ENCODE results near the gene RSPH3.
"Not testable (repeated sequence)": the region's sequence is repeated elsewhere in the genome, so short reads cannot be mapped to it uniquely, and the experiment has no call there.

RSPH3 gene

GRCh38 chr6:158999666-159000403 is at the start of gene RSPH3:
Gene RSPH3 (minus strand): TSS chr6:159000202. CDS start chr6:158999550, 652 bp downstream.
- peak; percentile 92 for DNase-seq

- no peak for DNase-seq
These were observed 48.1 kb upstream of the RSPH3 start for GRCh38 chr6:159047891-159048685.

- no peak for DNase-seq
These were observed 45.8 kb upstream of the RSPH3 start for GRCh38 chr6:159045801-159046200.

GRCh38 chr6:159044899-159045727 is 45.1 kb upstream of the RSPH3 start, which contains the start of gene TAGAP:
Gene TAGAP (minus strand): TSS chr6:159044991. CDS start chr6:159044146, 845 bp downstream.
- peak; percentile 97 for DNase-seq

GRCh38 chr6:159043947-159044346 is 43.9 kb upstream of the RSPH3 start:
- peak; percentile 64 for DNase-seq

GRCh38 chr6:159043251-159043650 is 43.2 kb upstream of the RSPH3 start:
- DNase-seq, result peak; percentile 81

- DNase-seq, result no peak
These were observed 42.8 kb upstream of the RSPH3 start for GRCh38 chr6:159042826-159043181.

GRCh38 chr6:159042003-159042825 is 42.2 kb upstream of the RSPH3 start:
- DNase-seq, result peak; percentile 94

GRCh38 chr6:159041181-159041580 is 41.2 kb upstream of the RSPH3 start:
- peak; percentile 37 for DNase-seq

- no peak for DNase-seq
These were observed 39.9 kb upstream of the RSPH3 start for GRCh38 chr6:159039885-159040258.

- peak; percentile 75 for DNase-seq
These were observed 39.2 kb upstream of the RSPH3 start for GRCh38 chr6:159038914-159039884.

GRCh38 chr6:159038318-159038717 is 38.3 kb upstream of the RSPH3 start:
- DNase-seq, result not testable (repeated sequence)

GRCh38 chr6:159037756-159038290 is 37.8 kb upstream of the RSPH3 start:
- DNase-seq, result no peak

- peak; percentile 47 for DNase-seq
These were observed 36.7 kb upstream of the RSPH3 start for GRCh38 chr6:159036673-159037072.

- DNase-seq, result peak; percentile 22
These were observed 35.9 kb upstream of the RSPH3 start for GRCh38 chr6:159035891-159036290.

GRCh38 chr6:159033160-159034049 is 33.4 kb upstream of the RSPH3 start:
- no peak for DNase-seq

- DNase-seq, result no peak
These were observed 31.8 kb upstream of the RSPH3 start for GRCh38 chr6:159031846-159032245.

GRCh38 chr6:159030168-159030567 is 30.2 kb upstream of the RSPH3 start:
- no peak for DNase-seq

GRCh38 chr6:159025224-159025623 is 25.2 kb upstream of the RSPH3 start:
- not testable (repeated sequence) for DNase-seq

- DNase-seq, result peak; percentile 9
These were observed 23.9 kb upstream of the RSPH3 start for GRCh38 chr6:159023893-159024292.

Data from CD4-positive, alpha-beta T cell treated with Interleukin-17A for 1 hour (primary cell).